ENCODE measurements around the gene EXOC4. TPM values are rescaled to one million over a fixed set of nuclear protein-coding genes. Genes with fewer than 3 reads are reported as not detected.

EXOC4 gene
- total and polyA plus RNA-seq, 2 of the 8 experiments (the other 6 are each of a cell fraction or from before 2014, with no cell fraction given) = 27.0 to 67.3 TPM

- peak; percentile 43 for TF ChIP-seq CHD7 (IDR thresholded peaks at IDR 0.05; ENCODE audit: insufficient replicate concordance, low read length)
- peak; percentile 30 for TF ChIP-seq ASH2L (IDR thresholded peaks at IDR 0.05; ENCODE audit: low read length)
- peak; percentile 87 for TF ChIP-seq ATF2 (IDR thresholded peaks at IDR 0.05; ENCODE audit: low read length)
- TF ChIP-seq CHD1 (IDR thresholded peaks at IDR 0.05; ENCODE audit: low read depth, low read length) = no peak
- TF ChIP-seq FOSL1 (IDR thresholded peaks at IDR 0.05; ENCODE audit: insufficient read depth, low read depth, low read length) = no peak
- TF ChIP-seq JUN (IDR thresholded peaks at IDR 0.05; ENCODE audit: low read depth, low read length) = peak; percentile 58; the same call in 1 of the 2 replicates
- peak; percentile 53; the same call in 1 of the 2 replicates for TF ChIP-seq SP1 (IDR thresholded peaks at IDR 0.05; ENCODE audit: low read depth, low read length)
- peak; percentile 80 for TF ChIP-seq CREB1 (IDR thresholded peaks at IDR 0.05)
- TF ChIP-seq MAFK (IDR thresholded peaks at IDR 0.05; ENCODE audit: low read depth, low read length) = no peak
- 0 out of 2 replicates have a peak, but pooled peaks have one; percentile 83 for TF ChIP-seq TCF12 (IDR thresholded peaks at IDR 0.05; ENCODE audit: low read depth, low read length)
- TF ChIP-seq RXRA (IDR thresholded peaks at IDR 0.05; ENCODE audit: insufficient read depth, low read depth, low read length) = no peak
Measured at GRCh38 chr7:134028853-134029252, 776.0 kb downstream of the EXOC4 start (continued).
